ENCODE measurements around the gene SNTG2.

DNA sequence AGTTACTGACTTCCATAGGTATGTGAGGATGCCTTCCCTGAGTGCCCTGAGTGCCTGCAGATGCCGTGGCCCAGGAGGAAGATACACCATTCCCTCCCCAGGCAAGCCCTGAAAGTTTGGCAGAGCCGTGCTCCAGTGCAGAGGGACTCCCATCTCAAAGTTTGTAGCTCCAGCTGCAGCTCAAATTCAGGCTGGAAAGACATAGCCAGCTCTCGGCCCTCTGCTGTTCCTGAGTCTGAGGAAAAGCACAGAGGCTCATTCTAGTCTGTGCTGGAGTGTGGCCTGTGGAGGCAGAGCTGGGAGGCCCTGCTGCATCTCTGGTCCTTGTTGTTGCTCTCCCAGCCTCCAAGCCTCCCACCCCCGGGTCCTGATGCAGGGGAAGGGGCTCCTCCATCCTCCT is 446.7 kb downstream of the SNTG2 start:
- TF ChIP-seq POLR2A (IDR thresholded peaks at IDR 0.05; ENCODE audit: low read depth) (no peak), EP300 (IDR thresholded peaks at IDR 0.05) (no peak)

Measured in esophagus muscularis mucosa (tissue), 2 donors.